C4-2B (cell line): ENCODE measurements around the gene BFSP1.

ENCODE experiments used
- CTCF ChIP-seq: fragments of 450-650 bp; conservative IDR thresholded peaks from 2 replicates; pipeline ENCODE4 v1.5.1; 2017; ENCODE audit warnings: mild to moderate bottlenecking
- ZFX ChIP-seq: fragments of 450-650 bp; IDR thresholded peaks from 2 replicates; pipeline ENCODE4 v1.6.1; 2017

DNA sequence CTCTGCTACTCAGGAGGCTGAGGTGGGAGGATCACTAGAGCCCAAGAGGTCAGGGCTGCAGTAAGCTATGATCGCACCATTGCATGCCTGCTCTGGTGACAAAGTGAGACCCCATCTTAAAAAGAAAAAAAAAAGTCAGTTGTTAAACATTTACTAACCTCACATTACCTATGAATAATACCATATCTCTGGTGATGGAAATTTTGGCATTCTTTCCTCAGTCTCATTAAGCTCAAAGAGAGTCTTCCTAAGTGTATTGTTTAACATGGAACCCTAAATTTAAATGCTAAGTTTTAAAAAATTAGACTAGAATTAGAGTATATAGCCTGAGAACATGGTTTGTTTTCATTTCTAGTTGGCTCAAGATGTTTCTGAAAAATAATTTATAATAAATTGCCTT, 11.3 kb upstream of the BFSP1 start:
- TF ChIP-seq CTCF (no peak), ZFX (no peak)
